Subcutaneous adipose tissue (tissue), 4 donors: ENCODE results near the gene ATP2C2. TPM values are rescaled to one million over a fixed set of nuclear protein-coding genes. Genes with fewer than 3 reads are reported as not detected.

Experiments used
- total RNA-seq, 4 donors: library from RNA; depleted of rRNA; stranded (reverse); fragments of >200 nt; gene quantifications; one replicate each; pipeline ENCODE4 v1.1.0, GENCODE V29; 2016
- TF ChIP-seq, protein P1 (sequence below): fragments of 450-650 bp; IDR thresholded peaks from one replicate; pipeline ENCODE4 v1.5.1; 2016; ENCODE audit warnings: low read depth, mild to moderate bottlenecking, control low read depth, antibody characterized with exemption, moderate library complexity

The ATP2C2 gene
- total RNA-seq, 4 donors from 2014 or later, result not detected

DNA sequence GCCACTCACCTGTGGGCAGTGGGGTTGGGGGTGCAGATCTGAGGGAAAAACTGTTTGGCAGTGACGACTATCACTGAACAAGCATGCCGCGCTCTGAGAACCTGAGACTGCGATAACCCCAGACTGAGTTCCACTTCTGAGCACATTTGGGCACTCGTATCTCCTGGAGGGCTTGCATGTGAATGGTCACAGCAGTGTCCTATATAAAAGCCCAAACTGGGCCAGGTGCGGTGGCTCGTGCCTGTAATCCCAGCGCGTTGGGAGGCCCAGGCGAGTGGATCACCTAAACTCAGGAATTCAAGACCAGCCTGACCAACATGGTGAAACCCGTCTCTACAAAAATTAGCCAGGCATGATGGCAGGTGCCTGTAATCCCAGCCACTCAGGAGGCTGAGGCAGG, 18.7 kb downstream of the ATP2C2 start:
- TF ChIP-seq, protein P1, sequence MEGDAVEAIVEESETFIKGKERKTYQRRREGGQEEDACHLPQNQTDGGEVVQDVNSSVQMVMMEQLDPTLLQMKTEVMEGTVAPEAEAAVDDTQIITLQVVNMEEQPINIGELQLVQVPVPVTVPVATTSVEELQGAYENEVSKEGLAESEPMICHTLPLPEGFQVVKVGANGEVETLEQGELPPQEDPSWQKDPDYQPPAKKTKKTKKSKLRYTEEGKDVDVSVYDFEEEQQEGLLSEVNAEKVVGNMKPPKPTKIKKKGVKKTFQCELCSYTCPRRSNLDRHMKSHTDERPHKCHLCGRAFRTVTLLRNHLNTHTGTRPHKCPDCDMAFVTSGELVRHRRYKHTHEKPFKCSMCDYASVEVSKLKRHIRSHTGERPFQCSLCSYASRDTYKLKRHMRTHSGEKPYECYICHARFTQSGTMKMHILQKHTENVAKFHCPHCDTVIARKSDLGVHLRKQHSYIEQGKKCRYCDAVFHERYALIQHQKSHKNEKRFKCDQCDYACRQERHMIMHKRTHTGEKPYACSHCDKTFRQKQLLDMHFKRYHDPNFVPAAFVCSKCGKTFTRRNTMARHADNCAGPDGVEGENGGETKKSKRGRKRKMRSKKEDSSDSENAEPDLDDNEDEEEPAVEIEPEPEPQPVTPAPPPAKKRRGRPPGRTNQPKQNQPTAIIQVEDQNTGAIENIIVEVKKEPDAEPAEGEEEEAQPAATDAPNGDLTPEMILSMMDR, result no peak

DNA sequence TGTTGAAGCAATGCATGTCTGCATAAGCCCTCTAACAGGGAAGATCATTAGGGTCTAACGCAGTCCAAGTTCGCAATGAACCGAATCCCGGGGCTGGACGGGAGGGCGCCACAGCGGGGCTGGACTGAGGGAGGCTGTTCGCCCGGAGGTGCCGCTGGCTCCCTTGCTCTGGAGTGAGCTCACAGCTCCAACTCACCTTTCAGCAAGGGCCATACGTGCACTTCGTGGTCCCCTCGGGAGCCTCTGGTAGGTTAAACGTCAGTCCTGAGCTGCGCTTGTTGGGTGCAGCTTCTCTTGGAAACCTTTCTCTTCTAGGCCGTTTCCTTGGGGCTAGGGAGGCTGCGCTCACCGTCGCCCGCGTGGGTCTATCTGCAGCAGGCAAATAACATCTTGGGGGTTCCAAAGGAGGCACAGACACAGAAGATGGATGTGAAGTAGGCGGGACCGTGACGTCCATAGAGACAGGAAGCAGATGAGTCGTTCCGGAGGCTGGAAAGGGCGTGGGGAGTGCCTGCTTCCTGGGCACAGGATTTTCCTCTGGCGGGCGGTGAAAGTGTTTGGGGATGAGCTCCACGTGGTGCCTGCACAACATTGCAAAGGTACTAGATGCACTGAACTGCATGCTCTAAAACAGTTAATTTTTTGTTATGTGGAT, 21.9 kb downstream of the ATP2C2 start:
- TF ChIP-seq, protein P1, result no peak

DNA sequence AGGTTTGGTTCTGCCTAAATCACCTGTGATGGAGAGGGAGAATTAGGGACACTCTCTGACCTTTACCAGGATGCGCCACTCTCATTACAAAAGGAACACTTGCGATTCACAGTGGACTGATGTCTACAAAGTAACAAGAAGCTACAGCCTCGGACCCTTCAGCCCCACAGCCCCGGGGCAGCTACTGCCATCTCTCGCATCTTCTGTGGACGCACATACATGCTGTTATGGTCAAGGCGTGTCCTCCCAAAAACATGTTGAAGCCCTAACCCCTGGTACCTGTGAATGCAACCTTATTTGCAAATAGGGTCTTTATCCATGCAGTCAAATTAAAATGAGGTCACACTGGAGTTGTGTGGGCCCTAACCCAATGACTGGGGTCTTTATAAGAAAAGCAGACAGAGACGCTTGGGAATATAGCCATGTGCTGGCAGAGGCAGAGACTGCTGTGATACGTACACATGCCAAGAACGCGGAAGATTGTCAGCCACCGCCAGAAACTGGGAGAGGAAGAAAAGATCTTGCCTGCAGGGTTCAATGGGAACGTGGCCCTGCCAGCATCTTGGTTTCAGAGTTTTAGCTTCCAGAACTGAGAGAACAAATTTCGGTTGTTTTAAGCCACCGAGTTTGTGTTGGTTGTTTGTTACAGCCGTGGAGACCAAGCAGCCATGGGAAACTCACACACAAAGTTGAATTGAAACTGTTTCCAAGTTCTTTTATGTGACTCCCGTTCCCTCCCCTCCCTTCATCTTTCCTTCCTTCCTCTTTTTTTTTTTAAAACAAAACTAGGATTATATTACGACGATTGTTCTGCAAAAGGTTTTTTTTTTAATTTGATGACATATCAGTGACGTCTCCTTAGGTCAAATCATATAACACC, 23.1 kb downstream of the ATP2C2 start:
- TF ChIP-seq, protein P1, result no peak

DNA sequence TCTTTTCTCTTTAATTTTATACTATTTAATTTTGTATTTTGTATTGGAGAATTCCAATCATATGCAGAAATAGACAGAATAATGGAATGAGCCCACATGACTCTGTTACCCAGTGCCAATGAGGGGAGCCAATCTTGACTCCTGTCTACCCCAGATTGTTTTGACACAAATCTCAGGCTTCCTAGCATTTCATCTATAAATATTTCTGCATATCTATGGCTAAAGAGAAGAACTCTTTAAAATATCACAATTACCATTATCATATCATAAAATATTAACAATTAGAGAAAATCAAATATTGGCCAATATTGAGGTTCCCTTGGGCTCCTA, 23.7 kb downstream of the ATP2C2 start:
- TF ChIP-seq, protein P1, result no peak

DNA sequence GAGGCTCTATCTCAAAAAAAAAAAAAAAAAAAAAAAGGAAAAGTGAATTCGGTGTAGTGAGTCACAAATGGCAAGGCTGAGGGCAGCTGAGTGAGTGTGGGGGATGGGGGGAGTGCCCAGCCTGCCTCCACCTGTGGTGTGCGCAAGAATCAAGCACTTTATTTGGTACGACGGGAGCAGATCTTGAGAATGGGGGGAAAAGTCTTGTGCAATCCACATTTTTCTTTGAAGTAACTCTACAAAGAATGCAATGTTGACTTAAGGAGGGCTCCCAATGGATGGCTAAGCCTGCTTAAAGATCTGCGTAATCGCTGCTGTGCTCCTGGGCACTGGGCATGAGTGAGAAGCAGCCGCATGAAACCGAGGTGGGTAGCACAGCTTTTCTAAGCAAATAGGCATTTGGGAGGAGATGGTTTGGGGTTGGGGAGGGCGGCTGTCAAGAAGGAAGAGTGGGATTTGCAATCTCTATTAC, 28.2 kb downstream of the ATP2C2 start:
- TF ChIP-seq, protein P1, result no peak

DNA sequence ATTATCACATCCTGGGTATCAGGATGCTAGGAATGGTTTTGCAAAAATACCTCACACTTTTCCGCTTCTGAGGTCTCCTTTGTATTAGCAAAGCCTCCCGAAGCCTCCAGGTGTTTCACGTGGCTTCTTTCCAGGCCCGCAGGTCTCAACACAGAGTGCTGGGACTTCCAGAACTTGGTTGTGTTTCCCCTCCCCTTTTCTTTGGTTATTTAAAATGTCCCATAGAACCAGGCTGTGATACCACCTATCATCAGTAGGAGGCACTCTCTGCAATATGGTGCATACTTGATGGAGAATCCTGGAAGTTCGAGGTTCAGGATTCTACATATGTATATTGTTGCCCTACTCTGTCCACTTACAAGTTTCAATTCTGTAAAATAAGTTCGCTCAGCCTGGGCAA, 28.8 kb downstream of the ATP2C2 start:
- TF ChIP-seq, protein P1, result no peak

DNA sequence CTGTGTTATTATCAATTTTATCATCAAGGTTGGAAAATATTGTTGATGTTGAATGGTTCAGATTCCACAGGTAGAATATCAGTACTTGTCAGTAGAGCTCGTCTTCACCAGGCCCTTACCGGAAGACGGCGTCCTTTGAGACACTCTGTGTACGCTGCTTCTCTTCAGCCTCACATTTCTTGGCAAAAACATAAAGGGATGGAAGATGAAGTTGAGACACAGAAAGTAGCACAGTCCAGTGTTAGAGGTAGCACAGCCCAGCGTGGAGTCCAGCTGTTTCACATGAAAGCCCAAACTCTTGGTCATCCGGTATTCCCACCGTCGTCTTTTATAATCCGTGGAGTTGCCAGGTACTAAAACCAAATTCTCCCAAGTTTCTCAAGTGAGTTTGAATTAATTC, 30.4 kb downstream of the ATP2C2 start:
- TF ChIP-seq, protein P1, result no peak
